ENCODE results near the gene MCM5.
A peak's percentile ranks its signal among the peaks of the same experiment; 100 is the strongest.

MCM5 gene

DNA sequence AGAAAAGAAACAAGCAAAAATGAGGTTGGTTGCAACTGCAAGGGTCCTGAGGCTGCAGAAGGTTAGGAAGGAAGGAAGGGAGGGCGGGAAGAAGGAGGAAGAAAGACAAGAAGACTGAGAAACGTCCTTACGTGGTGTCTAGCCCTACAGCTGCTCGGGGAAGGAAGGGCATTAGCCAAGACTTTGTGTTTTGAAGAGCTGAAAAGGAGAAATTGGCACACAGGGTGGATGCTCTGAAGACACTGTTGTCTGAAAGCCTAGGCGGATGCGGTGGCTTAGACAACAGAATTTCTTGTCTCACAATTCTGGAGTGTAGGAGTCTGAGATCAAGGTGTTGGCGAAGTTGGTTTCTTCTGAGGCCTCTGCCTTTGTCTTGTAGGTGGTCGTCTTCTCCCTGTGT is 60.7 kb downstream of the MCM5 start:
- no peak overlapping the region for H3K27ac ChIP-seq
- TF ChIP-seq ZFX (IDR thresholded peaks at IDR 0.05) = no peak
- TF ChIP-seq, protein P1, sequence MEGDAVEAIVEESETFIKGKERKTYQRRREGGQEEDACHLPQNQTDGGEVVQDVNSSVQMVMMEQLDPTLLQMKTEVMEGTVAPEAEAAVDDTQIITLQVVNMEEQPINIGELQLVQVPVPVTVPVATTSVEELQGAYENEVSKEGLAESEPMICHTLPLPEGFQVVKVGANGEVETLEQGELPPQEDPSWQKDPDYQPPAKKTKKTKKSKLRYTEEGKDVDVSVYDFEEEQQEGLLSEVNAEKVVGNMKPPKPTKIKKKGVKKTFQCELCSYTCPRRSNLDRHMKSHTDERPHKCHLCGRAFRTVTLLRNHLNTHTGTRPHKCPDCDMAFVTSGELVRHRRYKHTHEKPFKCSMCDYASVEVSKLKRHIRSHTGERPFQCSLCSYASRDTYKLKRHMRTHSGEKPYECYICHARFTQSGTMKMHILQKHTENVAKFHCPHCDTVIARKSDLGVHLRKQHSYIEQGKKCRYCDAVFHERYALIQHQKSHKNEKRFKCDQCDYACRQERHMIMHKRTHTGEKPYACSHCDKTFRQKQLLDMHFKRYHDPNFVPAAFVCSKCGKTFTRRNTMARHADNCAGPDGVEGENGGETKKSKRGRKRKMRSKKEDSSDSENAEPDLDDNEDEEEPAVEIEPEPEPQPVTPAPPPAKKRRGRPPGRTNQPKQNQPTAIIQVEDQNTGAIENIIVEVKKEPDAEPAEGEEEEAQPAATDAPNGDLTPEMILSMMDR (conservative IDR thresholded peaks at IDR 0.05) = no peak

DNA sequence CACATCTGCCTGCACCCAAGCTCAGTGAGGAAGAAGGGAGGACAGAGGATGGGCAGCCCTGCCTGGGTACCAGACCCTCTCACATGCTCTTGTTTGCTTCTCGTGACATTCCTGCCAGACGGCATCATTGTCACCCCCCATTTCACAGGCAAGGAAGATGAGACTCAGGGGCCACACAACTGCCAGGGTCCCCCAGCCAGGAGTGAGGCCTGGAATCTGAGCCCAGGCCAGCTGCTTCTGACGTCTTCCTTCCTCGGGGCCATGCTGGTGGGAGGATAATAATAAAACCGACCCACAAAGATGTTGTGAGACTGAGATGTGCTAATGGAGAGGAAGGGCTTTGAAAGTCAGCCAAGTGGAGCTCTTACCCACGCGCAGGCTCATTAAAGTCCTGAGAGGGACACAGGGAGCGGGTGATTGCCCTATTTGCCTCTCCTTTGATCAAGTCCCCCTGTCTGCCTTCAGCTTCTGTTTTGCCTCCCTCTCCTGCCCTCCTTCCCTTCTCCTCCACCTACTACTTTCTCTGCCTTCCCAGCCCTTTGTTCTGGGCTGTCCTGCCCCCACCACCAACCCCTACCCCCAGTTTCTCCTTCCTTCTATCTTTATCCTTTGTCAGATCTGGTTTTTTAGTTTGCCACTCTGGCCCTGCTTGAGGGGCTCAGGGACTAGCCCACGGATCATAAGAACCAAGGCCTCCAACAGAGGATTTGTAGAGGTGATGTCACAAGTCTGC is 62.7 kb downstream of the MCM5 start:
- TF ChIP-seq, protein P1 (conservative IDR thresholded peaks at IDR 0.05) = no peak
- no peak for TF ChIP-seq ZFX (IDR thresholded peaks at IDR 0.05)
- no peak overlapping the region for H3K27ac ChIP-seq

DNA sequence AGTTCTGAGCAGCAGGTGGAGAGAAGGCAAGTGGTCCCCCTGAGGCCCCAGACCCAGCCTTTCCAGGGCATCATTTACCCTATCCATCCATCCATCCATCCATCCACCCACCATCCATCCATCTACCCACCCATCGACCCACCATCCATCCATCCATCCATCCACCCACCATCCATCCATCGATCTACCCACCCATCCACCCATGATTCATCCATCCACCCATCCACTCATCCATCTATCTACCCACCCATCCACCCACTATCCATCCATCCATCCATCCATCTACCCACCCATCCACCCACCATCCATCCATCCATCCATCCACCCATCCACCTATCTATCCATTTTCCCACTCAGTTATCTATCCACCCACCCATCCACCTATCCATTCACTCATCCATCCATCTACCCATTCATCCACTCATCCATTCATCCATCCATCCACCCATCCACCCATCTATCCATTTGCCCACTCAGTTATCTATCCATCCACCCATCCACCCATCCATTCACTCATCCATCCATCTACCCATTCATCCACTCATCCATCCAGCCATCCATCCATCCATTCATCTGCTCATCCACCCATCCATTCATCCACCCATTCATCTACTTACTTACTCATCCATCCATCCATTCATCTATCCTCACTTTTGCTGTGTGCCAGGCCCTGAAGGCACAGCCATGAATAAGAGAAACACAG is 63.4 kb downstream of the MCM5 start:
- H3K27ac ChIP-seq = no peak overlapping the region
- TF ChIP-seq ZFX (IDR thresholded peaks at IDR 0.05) = no peak
- TF ChIP-seq, protein P1 (conservative IDR thresholded peaks at IDR 0.05) = no peak

DNA sequence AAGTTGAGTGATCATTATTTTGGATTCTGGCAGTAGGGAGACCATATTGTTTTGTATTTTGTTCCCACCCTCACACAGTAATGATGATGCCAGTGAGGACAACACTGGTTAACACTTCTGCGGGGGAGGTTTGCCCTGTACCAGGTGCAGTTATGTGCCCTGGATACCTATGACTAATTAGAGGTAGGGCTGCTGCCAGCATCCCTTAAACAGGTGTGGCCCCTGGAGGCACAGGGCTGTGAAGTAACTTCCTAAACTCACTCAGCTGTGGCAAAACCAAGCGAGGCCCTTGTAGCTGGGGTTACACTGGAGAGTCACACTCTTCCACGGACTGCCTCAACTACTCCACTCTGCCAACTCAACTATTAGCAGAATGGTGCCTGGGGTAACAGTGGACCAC is 64.5 kb downstream of the MCM5 start:
- TF ChIP-seq, protein P1 (conservative IDR thresholded peaks at IDR 0.05) = no peak
- TF ChIP-seq ZFX (IDR thresholded peaks at IDR 0.05) = no peak
- H3K27ac ChIP-seq = no peak overlapping the region

DNA sequence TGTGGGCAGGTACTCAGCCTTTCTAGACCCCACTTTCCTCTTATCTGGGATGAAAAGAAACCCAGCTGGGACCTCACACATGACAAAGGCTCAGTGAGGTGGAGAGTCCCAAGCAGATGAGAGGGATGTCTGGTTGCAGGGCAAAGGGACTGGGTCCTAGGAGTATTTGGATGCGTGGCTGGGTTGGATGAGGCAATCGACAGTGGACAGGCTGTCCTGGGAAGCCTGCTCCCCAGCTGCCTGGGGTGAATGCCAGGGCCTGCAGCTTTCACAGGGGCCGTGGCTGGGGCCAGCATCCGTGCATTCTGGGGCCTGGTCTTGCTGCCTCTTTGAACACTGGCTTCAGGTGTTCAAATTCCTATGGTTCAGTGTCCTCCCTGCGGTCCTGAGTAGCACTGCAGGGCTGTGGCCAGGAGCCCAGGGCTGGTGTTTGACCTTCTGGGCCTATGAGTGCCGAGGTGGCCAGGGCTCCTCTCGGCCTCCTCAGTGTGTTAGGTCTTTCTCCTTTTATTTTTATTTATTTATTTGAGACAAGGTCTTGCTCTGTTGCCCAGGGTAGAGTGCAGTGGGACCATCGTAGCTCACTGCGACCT is 65.3 kb downstream of the MCM5 start:
- no peak for TF ChIP-seq ZFX (IDR thresholded peaks at IDR 0.05)
- TF ChIP-seq, protein P1 (conservative IDR thresholded peaks at IDR 0.05) = no peak
- no peak overlapping the region for H3K27ac ChIP-seq

DNA sequence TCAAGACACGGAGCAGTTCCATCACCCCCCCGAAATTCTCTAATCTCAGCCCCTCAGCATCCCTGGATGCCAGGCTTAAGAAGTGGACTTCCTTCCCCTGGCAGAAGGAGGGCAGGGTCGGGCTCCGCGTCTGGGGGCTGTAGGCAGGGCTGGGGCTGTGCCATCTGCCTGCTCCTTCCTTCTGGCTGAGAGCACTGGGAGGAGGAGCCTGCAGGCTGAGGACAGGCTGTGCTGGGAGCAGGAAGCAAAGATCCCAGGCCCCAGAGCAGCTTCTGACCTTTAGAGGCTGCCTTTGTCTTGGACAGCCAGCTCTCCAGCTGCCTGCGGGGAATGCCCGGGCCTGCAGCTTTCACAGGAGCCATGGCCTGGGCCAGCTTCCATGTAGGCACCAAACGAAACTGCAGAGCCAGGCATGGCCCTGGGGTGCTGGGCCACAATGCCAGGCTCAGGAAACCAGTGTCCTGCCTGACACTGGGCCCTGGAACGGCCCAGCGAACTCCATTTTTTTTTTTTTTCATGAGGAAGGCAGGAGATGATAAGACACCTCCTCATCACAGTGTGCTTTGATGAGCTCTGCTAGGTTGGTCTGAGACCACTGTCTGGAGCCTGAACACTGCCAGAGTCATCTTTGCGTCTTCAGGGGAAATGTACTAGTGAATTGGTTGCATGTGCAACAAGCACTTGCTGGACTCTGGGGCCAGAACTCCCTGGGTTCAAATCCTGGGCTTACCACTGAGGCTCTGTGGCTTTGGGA is 67.9 kb downstream of the MCM5 start:
- H3K27ac ChIP-seq = peak overlapping the region; percentile 75
- TF ChIP-seq, protein P1 (conservative IDR thresholded peaks at IDR 0.05) = no peak
- peak; percentile 79; the same call in 1 of the 2 replicates for TF ChIP-seq ZFX (IDR thresholded peaks at IDR 0.05)

Measured in C4-2B (cell line).